GM12874 (cell line): ENCODE results near the gene ASIC4.

Experiments used
- TF ChIP-seq, protein P1 (sequence below): IDR thresholded peaks from 2 replicates; pipeline ENCODE4 v1.5.1; 2011; ENCODE audit warnings: low read depth, mild to moderate bottlenecking, control low read depth, low read length, moderate library complexity; ENCODE audit not compliant: insufficient read depth

Gene ASIC4

DNA sequence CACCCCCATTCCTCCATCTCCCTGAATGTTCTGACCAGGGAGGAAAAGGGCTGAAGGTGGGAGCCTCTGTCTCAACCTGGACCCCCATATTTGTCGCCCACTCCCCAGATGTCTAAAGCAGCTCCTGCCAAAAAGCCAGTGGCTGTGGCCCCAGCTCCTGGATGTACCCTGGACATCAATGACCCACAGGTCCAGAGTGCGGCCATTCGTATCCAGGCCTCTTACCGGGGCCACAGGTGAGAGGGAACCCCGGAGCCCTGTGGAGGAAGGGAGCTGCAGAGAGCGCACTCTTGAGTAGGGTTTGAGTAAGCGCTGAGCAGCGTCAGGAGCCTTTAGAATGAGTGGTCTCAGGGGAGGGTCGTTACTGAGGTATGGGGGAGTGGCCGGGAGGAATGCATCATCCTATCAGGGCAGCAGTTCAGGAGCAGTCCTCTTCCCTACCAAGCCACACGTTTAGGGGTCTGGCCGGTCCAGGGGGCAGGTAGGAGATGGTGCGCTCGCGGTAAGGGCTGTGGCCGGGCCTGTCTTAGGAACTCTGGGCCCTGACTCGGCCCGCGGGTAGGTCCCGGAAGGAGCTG lies 17.9 kb upstream of the ASIC4 start:
- TF ChIP-seq, protein P1, sequence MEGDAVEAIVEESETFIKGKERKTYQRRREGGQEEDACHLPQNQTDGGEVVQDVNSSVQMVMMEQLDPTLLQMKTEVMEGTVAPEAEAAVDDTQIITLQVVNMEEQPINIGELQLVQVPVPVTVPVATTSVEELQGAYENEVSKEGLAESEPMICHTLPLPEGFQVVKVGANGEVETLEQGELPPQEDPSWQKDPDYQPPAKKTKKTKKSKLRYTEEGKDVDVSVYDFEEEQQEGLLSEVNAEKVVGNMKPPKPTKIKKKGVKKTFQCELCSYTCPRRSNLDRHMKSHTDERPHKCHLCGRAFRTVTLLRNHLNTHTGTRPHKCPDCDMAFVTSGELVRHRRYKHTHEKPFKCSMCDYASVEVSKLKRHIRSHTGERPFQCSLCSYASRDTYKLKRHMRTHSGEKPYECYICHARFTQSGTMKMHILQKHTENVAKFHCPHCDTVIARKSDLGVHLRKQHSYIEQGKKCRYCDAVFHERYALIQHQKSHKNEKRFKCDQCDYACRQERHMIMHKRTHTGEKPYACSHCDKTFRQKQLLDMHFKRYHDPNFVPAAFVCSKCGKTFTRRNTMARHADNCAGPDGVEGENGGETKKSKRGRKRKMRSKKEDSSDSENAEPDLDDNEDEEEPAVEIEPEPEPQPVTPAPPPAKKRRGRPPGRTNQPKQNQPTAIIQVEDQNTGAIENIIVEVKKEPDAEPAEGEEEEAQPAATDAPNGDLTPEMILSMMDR, result no peak

DNA sequence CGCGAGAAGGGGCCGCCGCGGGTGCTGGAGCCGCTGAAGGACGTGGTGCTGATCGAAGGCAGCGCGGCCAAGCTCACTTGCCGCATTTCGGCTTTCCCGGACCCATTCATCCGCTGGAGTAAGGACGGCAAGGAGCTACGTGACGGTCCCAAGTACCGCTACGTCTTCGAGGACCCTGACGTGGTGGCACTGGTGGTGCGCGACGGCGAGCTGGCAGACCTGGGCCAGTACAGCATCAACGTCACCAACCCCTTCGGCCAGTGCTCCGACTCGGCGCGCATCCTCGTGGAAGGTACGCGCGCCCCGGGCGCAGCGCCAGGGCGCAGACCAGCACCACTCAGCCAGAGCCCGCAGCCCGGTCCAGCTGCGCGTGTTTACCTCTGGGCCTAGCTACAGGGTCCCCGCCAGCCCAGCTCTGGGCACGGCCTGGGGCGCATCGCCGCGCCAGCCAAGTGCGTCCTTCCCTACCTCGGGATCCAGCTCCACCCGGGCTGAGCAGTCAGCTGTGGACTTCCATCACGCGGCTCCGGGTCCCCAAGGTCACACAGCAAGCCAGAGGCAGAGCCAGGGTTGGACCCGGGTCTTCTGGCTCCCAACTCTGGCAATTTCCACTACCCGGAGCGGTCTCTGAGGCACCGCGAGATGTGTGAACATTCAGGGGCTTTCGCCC lies 17.3 kb upstream of the ASIC4 start:
- TF ChIP-seq, protein P1, result no peak

DNA sequence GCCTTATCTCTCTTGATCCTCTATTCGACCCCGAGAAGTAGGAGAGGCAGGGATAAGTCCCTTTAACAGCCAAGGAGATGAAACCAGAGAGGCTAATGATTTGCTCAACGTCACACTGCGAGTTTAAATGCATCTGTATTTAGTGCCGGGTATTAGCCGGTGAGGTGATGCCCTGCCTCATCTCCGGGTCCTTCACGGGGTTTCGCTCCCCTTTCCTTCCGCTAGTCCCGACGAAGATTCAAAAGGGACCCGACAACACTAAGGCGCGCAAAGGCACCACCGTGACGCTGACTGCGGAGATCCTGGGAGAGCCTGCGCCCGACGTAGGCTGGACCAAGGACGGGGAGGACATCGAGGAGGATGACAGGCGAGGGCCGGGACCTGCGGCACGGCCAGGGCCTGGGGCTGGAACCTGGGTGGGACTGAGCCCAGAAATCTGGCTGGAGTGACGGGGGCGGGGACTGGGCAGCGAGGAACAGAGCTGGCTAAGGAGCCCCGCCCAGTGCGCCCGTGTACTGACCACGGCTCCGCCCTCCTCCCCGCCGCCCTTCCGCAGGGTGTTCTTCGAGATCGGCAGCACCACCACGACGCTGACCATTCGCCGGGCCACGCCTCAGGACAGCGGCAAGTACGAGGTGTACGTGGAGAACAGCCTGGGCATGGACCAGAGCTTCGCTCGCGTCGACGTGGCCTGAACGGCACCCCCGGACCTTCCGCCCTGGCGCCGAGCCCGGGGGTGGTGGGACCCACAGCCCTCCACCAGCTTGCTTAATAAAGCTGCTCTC lies 16.6 kb upstream of the ASIC4 start:
- TF ChIP-seq, protein P1, result no peak

DNA sequence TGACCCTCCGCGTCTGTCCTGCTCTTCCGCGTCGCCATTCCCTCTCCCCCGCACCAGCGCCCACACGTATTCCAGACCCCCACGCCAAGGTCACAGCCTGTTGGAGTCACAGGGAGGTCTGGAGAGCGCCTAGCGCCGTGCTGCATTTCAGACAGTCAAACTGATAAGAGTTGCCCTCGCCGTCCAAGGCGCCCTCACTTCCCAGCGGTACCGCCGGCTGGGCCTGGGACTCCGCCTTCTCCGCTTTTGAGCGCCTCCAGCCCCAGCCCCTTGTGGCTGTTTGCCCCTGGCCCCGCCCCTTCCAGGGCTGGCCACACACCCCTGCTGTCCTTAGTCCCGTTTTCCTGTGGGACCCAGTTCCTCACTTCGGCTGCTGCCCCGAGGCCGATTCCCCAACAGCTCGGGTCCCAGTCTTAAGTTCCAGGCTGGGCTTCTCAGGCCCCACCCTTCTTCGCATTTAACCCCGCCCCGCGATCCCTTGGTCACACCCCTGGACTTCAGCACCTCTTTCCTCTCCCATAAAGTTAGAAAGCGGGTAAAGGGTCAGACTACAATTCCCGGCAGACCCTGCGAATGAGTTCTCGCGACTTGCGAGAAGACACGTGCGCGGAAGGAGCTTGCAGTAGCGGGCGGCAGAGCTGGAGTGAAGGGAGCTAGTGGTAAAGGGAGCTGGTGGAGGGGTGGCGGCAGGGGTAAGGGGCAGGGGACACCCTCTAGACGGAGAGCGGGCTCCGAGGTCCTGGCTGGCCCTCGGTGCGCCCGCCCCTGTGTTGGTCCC lies 15.8 kb upstream of the ASIC4 start, which contains the start of gene GMPPA:
Gene GMPPA, plus strand, starts transcription at position 612 of the 778 bp plus-strand sequence. CDS start 1,085 bp downstream, outside the sequence.
- TF ChIP-seq, protein P1, result no peak

DNA sequence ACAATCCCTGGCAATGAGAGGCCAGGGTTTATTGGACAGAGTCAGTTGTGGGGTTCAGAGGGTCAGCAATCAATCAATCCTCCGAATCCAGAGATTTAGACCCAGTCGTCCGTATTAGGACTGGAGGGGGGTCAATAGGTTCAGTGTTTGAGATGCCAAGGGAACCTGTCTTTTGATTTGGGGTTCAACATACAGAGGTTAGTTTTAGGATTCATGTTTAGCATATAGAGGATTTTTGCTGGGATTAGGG lies 15.3 kb upstream of the ASIC4 start:
- TF ChIP-seq, protein P1, result no peak

DNA sequence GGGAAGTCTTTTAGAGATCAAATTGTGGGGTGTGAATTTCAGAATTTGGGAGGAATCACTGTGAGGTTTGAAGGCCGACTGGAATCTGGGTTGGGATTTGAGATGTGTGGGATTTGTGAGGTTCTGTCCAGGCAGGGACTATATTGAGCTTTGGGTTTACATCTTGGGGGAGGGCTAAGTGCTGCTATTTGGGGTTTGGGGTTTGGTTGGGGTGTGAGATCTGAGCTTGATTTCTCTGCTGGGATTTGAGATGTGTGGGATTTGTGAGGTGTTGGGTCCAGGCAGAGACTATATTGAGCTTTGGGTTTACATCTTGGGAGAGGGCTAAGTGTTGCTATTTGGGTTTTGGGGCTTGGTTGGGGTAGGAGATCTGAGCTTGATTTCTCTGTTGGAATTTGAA lies 14.7 kb upstream of the ASIC4 start:
- TF ChIP-seq, protein P1, result no peak

DNA sequence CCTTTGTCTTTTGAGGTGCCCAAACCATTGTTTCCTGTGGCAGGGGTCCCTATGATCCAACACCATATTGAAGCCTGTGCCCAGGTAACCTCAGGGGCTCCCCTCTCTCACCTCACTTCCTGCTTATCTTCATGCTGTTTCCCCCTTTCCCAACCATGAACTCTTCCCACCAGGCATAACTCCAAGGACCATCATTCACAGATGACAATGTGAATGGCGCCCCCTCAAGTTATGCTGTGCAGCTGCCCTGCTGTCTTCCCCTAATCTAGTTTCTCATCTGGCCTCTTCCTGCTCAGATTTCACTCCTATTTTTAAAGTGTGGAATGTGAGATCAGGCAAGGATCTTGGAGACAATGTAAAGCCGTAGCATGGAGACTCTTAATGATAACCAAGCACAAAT lies 14.1 kb upstream of the ASIC4 start:
- TF ChIP-seq, protein P1, result 0 out of 2 replicates have a peak, but pooled peaks have one; percentile 31
